NCI-H187 (cell line): Measurements from ENCODE around the gene ARID1B.

Experiments used
- DNase-seq, 2 experiments: peaks; one replicate each; lab custom pipeline; 2025; lab: John Stamatoyannopoulos, UW

ARID1B gene

DNA sequence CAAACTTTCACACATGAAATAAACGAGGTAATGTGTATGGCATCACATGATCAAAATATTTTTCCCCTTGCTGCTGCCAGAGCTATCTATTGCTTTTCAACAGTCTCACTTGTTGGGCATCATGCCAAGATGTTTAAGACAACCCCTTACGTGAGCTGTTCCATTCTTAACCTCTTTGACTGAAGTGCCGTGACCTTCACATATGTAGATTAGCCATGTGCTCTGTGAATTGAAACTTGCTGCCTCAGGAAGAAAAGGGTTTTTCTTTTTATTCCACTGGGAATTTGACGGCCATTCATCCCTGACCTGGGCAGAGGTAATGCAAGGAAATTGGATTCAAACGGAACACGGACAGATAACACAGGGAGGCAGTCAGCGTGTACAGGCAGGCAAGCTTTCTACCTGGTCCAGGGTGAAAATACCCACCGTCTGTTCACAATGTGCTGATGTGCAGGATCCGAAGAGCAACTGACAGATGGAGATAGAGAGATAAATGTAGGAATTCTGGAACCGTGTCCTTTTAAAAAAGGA is 14.2 kb downstream of the ARID1B start:
- peak; percentile 82 to 85 for DNase-seq

DNA sequence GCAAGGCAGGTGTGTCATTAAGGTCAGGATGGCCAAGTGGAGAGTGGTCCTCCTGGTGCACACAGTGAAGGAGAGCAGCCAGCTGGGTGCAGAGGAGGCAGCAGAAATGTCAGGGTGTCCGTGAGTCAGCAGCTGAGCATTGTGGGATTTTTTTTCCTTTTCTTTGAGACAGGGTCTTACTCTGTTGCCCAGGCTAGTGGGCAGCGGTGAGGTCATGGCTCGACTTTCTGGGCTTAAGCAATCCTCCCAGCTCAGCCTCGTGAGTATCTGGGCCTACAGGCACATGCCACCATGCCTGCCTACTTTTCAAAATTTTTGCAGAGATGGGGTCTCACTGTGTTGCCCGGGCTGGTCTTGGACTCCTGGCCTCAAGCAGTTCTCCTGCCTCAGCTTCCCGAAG is 16.0 kb downstream of the ARID1B start:
- no peak for DNase-seq

DNA sequence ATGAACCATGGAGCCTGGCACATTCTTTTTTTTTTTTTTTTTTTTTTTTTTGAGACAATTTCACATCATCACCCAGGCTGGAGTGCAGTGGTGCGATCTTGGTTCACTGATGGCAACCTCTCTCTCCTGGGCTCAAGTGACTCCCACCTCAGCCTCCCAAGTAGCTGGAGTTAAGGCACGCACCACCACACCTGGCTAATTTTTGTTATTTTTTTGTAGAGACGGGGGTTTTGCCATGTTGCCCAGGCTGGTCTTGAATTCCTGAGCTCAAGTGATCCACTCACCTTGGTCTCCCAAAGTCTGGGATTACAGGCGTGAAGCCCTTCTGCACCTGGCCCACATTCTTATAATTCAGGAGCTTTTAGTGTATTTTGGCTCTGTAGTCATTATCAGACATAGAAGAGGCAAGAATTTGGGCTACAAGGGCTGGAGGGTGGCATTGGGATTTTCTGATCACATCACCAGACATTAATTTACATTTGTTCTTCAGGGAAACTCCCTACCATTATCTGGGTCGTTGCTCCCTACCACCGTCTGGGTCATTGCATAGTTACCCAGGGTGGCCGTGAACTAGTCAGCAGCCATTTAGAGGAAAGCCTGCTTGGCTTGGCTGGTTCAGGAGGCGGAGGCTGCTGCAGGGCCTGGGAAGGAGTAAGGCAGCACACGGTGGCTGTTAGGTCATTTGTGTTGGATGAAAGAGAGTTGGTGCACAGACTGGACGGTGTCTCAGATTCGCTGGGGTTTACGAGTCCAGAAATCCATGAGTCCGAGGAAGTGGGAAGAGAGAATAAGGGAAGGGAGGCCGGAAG is 17.6 kb downstream of the ARID1B start:
- DNase-seq, result no peak

- DNase-seq, result no peak
Observed at GRCh38 chr6:156795825-156796224, 18.6 kb downstream of the ARID1B start.

- no peak for DNase-seq
Observed at GRCh38 chr6:156796627-156797026, 19.4 kb downstream of the ARID1B start.

DNA sequence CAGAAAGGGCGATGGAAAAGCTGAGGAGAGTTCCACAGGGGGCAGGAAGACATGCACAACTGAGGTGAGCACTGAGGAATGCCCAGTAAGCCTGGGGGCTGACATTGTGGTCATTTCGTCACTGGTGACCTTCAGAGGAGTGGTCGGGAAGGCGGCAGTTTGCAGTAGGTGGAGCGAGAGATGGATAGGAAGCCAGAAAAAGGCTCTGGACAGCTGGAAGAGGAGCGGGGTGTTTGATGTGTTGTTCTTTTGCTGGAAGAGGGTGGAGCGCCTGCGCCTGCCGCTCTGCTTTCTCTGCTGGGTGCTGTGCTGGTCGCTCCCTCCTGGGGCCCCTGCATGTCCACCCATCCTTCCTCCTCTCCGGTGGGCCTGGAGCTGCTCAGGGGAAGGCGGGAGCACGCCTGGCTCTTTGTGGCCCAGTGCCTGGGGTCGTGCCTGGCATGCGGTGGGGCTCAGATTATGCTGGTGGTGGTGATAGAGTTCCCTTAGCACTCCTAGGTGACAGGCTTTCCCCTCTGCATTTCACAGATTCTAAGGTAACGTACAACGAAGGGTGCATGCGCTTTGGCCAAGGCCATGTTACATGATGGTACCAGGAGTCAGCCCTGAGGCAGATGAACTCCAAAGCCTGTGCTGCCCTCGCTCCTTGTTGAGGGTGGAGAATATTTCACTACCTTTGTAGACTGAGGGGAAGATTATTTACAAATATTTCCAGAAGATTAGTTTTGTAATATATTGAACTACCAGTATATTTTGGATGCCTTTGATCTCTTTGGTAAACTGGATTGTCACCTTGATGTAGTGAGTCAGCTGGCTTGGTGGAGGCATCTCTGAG is 20.9 kb downstream of the ARID1B start:
- no peak for DNase-seq

- peak in 1 of 2 experiments; percentile 27 for DNase-seq
Observed at GRCh38 chr6:156801712-156802111, 24.5 kb downstream of the ARID1B start.

GRCh38 chr6:156803353-156803752 is 26.2 kb downstream of the ARID1B start:
- DNase-seq, result no peak

GRCh38 chr6:156804402-156804801 is 27.2 kb downstream of the ARID1B start:
- DNase-seq, result no peak

GRCh38 chr6:156806155-156806554 is 29.0 kb downstream of the ARID1B start:
- no peak for DNase-seq

DNA sequence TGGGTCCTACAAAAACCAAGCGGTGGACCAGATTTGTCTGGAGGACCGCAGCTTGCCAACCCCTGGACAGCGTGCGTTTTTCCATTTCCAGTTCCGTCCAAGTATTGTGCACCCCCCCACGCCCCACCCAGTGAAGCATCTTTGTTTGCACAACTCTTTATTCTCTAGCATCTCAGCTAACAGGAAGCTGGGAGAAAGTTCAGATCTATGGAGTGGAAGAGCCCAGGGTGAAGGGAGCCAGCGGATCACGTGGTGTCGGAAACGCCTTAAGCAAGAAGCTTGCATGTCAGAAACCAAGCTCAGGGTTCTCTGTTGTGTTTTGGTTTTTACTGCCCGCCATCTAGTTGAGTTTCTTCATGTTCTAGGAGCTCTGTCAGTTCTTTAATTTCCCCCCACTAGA is 29.9 kb downstream of the ARID1B start:
- no peak for DNase-seq

DNA sequence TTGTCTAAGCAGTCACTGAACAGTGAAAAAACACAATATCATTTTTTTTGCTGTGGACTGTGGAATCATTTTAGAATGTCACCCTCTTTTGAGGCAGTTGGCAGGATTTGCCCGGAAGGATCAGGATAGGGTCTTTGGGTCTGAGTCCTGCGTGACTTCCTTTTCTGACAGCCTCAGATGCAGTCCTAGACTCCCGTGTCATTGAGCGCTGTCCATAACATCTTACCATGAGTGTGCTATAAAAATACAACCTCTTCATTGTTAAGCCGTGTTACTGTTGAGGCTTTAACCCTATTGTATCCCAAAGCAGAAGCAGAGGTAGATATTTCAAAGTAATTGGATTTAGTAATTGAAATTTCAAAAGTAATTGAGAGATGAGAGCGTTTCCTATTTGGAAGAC is 30.6 kb downstream of the ARID1B start:
- DNase-seq, result no peak

DNA sequence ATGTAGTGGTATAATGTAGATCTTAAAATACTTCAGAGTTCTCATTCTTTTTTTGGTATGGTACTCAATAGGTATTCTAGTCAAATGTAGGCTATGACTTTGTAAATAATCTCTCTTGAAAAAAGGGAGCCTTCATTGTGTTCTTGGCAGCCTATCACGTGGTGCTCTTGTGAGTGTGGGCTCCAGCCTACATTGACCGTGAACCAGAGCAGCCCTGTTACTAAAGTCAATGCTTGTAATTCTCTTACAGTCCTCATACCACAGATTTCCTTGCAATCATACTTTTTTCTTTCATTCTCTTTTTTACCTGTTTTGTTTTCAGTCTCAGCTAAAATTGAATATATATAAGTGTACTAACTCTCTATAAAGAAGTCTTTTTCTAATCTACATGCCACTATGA is 31.1 kb downstream of the ARID1B start:
- peak in 1 of 2 experiments; percentile 30 for DNase-seq

DNA sequence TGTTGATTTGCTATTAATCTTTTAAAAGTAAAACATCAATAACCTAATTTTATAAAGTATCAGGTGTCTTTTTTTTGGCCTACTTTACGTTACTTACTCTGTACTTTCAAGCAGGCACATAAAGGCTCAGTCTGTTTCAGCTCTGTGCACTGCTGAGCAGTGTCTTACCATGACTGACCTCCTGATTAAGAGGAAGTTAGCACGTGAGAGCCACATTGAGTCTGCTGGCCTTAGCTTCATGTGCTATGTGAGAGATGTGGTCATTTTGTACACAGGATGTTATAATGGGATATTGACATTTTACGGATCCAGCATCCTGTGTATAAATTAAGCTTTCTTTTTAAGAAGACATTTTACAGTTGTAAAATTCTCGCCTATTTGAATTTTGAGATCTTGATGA is 31.9 kb downstream of the ARID1B start:
- no peak for DNase-seq

- no peak for DNase-seq
Observed at GRCh38 chr6:156809446-156810178, 32.4 kb downstream of the ARID1B start.

GRCh38 chr6:156814036-156814581 is 36.9 kb downstream of the ARID1B start:
- DNase-seq, result no peak

GRCh38 chr6:156816505-156816904 is 39.3 kb downstream of the ARID1B start:
- no peak for DNase-seq

DNA sequence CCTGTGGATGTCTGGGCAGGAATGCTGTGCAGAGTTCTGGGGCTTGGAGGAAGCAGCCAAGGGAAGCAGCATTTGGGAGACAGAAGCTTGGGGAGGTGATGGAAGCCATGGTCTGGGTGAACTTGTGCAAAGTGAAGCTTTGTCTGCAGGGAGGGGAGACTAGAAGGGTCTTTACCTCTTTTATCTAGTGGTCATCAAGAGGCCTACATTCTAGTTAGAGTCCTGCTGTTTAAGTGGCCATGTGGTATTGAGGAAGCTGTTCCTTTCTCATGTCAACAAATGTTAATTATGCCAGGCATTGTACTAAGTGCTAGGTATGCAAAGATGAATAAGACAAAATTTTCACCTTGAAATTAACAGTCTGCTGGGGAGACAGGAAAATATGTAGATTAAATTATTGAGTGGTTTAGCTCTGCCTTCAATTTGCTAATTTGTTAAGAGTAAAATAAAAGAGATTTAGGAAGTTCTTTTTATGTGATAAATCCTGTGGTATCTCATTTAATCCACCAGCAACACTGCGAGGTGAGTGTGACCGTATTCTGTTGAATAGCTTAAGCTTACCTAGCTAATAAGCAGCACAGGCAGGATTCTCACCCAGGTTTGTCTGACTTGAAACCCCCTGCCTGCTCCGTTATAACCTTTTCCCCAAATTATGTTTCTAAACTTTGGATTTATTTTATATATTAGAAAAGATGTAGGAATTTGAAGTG is 43.1 kb downstream of the ARID1B start:
- DNase-seq, result no peak

- no peak for DNase-seq
Observed at GRCh38 chr6:156821707-156822106, 44.5 kb downstream of the ARID1B start.

GRCh38 chr6:156822747-156823206 is 45.6 kb downstream of the ARID1B start:
- DNase-seq, result no peak

GRCh38 chr6:156824142-156824541 is 47.0 kb downstream of the ARID1B start:
- no peak for DNase-seq
